Fibroblast of lung (primary cell): ENCODE measurements around the gene SLC17A3. TPM values are rescaled to one million over a fixed set of nuclear protein-coding genes. Genes with fewer than 3 reads are reported as not detected.

ENCODE experiments used
- DNase-seq, 2 donors: peaks; one replicate each; pipeline versions ENCODE4 v3.0.0 to v3.0.0-alpha.2; 2010; ENCODE audit warnings: low read depth in 2 of 2
- H2AFZ ChIP-seq: 2 replicates; pipeline ENCODE4 v1.5.1; 2012; ENCODE audit warnings: low read length, control low read depth, inconsistent platforms
- H3K27ac ChIP-seq: 2 replicates; pipeline ENCODE4 v1.5.1; 2011; ENCODE audit warnings: low read length, control low read depth; ENCODE audit not compliant: insufficient read depth
- H3K27me3 ChIP-seq: 2 replicates; pipeline ENCODE4 v1.5.1; 2011; ENCODE audit warnings: mild to moderate bottlenecking, low read length; ENCODE audit not compliant: control insufficient read depth, insufficient read depth
- H3K36me3 ChIP-seq: 2 replicates; pipeline ENCODE4 v1.5.1; 2011; ENCODE audit warnings: low read length; ENCODE audit not compliant: control insufficient read depth, insufficient read depth
- H3K4me1 ChIP-seq: 2 replicates; pipeline ENCODE4 v1.5.1; 2011; ENCODE audit warnings: low read length; ENCODE audit not compliant: control insufficient read depth, insufficient read depth; ENCODE audit errors: extremely low read depth
- H3K4me2 ChIP-seq: 2 replicates; pipeline ENCODE4 v1.5.1; 2011; ENCODE audit warnings: low read length, control low read depth; ENCODE audit not compliant: insufficient read depth; ENCODE audit errors: extremely low read depth
- H3K4me3 ChIP-seq, 4 experiments: fragments of 200-600 bp in 1 of 4; sonication (generic) in 1 of 4; replicated peaks in 1 of 4; 2 replicates each; pipeline ENCODE4 v1.5.1; 2011 to 2016; ENCODE audit warnings: low read length in 4 of 4, low read depth in 3 of 4, mild to moderate bottlenecking in 3 of 4, control low read depth in 2 of 4, inconsistent platforms in 1 of 4, mixed read lengths in 1 of 4; ENCODE audit not compliant: insufficient read depth in 1 of 4; ENCODE audit errors: control extremely low read depth in 1 of 4
- H3K79me2 ChIP-seq: 2 replicates; pipeline ENCODE4 v1.5.1; 2012; ENCODE audit warnings: mild to moderate bottlenecking, low read length, inconsistent platforms; ENCODE audit not compliant: control insufficient read depth, insufficient read depth
- H3K9ac ChIP-seq: 2 replicates; pipeline ENCODE4 v1.5.1; 2011; ENCODE audit warnings: mild to moderate bottlenecking, low read length, control low read depth; ENCODE audit not compliant: insufficient read depth
- H3K9me3 ChIP-seq: 2 replicates; pipeline ENCODE4 v1.5.1; 2012; ENCODE audit warnings: low read depth, low read length; ENCODE audit not compliant: control insufficient read depth, insufficient read depth
- H4K20me1 ChIP-seq: 2 replicates; pipeline ENCODE4 v1.5.1; 2011; ENCODE audit warnings: low read length; ENCODE audit not compliant: control insufficient read depth, insufficient read depth; ENCODE audit errors: extremely low read depth
- CTCF ChIP-seq, 2 donors: IDR thresholded peaks in 1 of 2; conservative IDR thresholded peaks in 1 of 2; 1 replicate in 1 of 2; 2 replicates in 1 of 2; pipeline ENCODE4 v1.5.1; 2011 to 2012; ENCODE audit warnings: low read length in 2 of 2, control low read depth in 1 of 2, inconsistent platforms in 1 of 2, low read depth in 1 of 2, mild to moderate bottlenecking in 1 of 2
- EZH2 ChIP-seq: IDR thresholded peaks from 2 replicates; pipeline ENCODE4 v1.5.1; 2012; ENCODE audit warnings: low read length, control low read depth, mild to moderate bottlenecking; ENCODE audit errors: missing control alignments
- polyA plus RNA-seq, 2 donors: library from polyadenylated mRNA; depleted of rRNA in 1 of 2; stranded (reverse) in 1 of 2; unstranded in 1 of 2; fragments of >200 nt; gene quantifications; 2 replicates each; pipeline ENCODE4 v1.2.1, GENCODE V29; 2011 to 2012; ENCODE audit warnings: missing spikeins in 1 of 2
- total RNA-seq: library from RNA; depleted of rRNA; stranded (reverse); fragments of >200 nt; gene quantifications from 2 replicates; pipeline ENCODE4 v1.2.1, GENCODE V29; 2014

Gene SLC17A3
- total and polyA plus RNA-seq, 2 donors (not counting 1 experiment from before 2014, with no cell fraction given), result 0.06 TPM; not detected in 1

GRCh38 chr6:25829375-25829774, 44.7 kb downstream of the SLC17A3 start:
- TF ChIP-seq CTCF (conservative IDR thresholded peaks at IDR 0.05 in 1 of 2, IDR thresholded peaks at IDR 0.05 in 1 of 2; ENCODE audit: low read depth in 1 of 2, low read length in 2 of 2) (no peak), EZH2 (no peak)
- Histone ChIP-seq H3K9me3 (no peaks in the 10 kb centered on the region), H3K27ac (no peak overlapping the region), H3K9ac (no peak overlapping the region), H4K20me1 (no peaks in the 10 kb centered on the region), H3K4me2 (no peak overlapping the region), H3K4me3 (no peak overlapping the region), H3K79me2 (no peaks in the 10 kb centered on the region), H2AFZ (no peak overlapping the region), H3K4me1 (no peaks in the 10 kb centered on the region), H3K27me3 (no peaks in the 10 kb centered on the region), H3K36me3 (no peaks in the 10 kb centered on the region)
- no peak for DNase-seq

GRCh38 chr6:25821341-25821740, 52.7 kb downstream of the SLC17A3 start:
- Histone ChIP-seq H3K36me3 (no peaks in the 10 kb centered on the region), H3K27me3 (no peaks in the 10 kb centered on the region), H4K20me1 (no peaks in the 10 kb centered on the region), H3K4me1 (no peaks in the 10 kb centered on the region), H3K9ac (no peak overlapping the region), H3K27ac (no peak overlapping the region), H3K9me3 (no peaks in the 10 kb centered on the region), H3K4me2 (no peak overlapping the region), H2AFZ (no peak overlapping the region), H3K4me3 (no peak overlapping the region), H3K79me2 (no peaks in the 10 kb centered on the region)
- no peak for TF ChIP-seq EZH2
- no peak for TF ChIP-seq CTCF (conservative IDR thresholded peaks at IDR 0.05 in 1 of 2, IDR thresholded peaks at IDR 0.05 in 1 of 2; ENCODE audit: low read depth in 1 of 2, low read length in 2 of 2)
- DNase-seq, result no peak

- Histone ChIP-seq H3K27me3 (no peaks in the 10 kb centered on the region), H4K20me1 (no peaks in the 10 kb centered on the region), H3K9me3 (no peaks in the 10 kb centered on the region), H3K9ac (no peak overlapping the region), H3K4me3 (no peak overlapping the region), H3K79me2 (no peaks in the 10 kb centered on the region), H2AFZ (no peak overlapping the region), H3K4me1 (no peaks in the 10 kb centered on the region), H3K27ac (no peak overlapping the region), H3K4me2 (no peak overlapping the region), H3K36me3 (no peaks in the 10 kb centered on the region)
- TF ChIP-seq EZH2 (no peak), CTCF (conservative IDR thresholded peaks at IDR 0.05 in 1 of 2, IDR thresholded peaks at IDR 0.05 in 1 of 2; ENCODE audit: low read depth in 1 of 2, low read length in 2 of 2) (no peak)
- no peak for DNase-seq
Measured at GRCh38 chr6:25816252-25816651, 57.8 kb downstream of the SLC17A3 start.
